Cardiac muscle cell (in vitro differentiated cells and primary cell): ENCODE data around the gene COL23A1. TPM values are rescaled to one million over a fixed set of nuclear protein-coding genes. Genes with fewer than 3 reads are reported as not detected.

ENCODE experiments used
- DNase-seq, 2 donors: peaks; one replicate each; pipeline versions ENCODE4 v3.0.0 to v3.0.0-alpha.2; 2010 to 2017; ENCODE audit warnings: low read depth in 1 of 2, low spot score in 1 of 2
- H3K27ac ChIP-seq: fragments of 200-600 bp; sonication (generic); 2 replicates; pipeline ENCODE4 v1.5.1; 2016
- H3K27me3 ChIP-seq: fragments of 200-600 bp; sonication (generic); 2 replicates; pipeline ENCODE4 v1.6.0; 2016; ENCODE audit warnings: control low read depth
- H3K36me3 ChIP-seq: fragments of 200-600 bp; sonication (generic); 2 replicates; pipeline ENCODE4 v1.5.1; 2016; ENCODE audit warnings: control low read depth
- H3K4me1 ChIP-seq: fragments of 200-600 bp; sonication (generic); 2 replicates; pipeline ENCODE4 v1.8.1; 2017; ENCODE audit warnings: low read depth, mild to moderate bottlenecking, mixed run types
- H3K4me3 ChIP-seq: fragments of 200-600 bp; sonication (generic); 2 replicates; pipeline ENCODE4 v1.5.1; 2016; ENCODE audit warnings: mild to moderate bottlenecking
- H3K9me3 ChIP-seq: fragments of 200-600 bp; sonication (generic); 2 replicates; pipeline ENCODE4 v1.5.1; 2017; ENCODE audit warnings: low read depth, mild to moderate bottlenecking, control low read depth
- polyA plus RNA-seq: library from polyadenylated mRNA; unstranded; fragments of >200 nt; fragmentation: Nextera tagmentation; extraction: Ambion mirVana; gene quantifications from 2 replicates; pipeline ENCODE4 v1.2.1, GENCODE V29; 2016
- total RNA-seq: library from RNA; depleted of rRNA; stranded (reverse); fragments of >200 nt; gene quantifications from 2 replicates; pipeline ENCODE4 v1.2.3, GENCODE V29; 2016
- TF ChIP-seq, protein P1 (sequence below): IDR thresholded peaks from 2 replicates; pipeline ENCODE4 v1.5.1; 2012; ENCODE audit warnings: low read depth, mild to moderate bottlenecking, low read length

COL23A1 gene
- total and polyA plus RNA-seq, 2 experiments from 2014 or later: 28.9 to 43.0 TPM

DNA sequence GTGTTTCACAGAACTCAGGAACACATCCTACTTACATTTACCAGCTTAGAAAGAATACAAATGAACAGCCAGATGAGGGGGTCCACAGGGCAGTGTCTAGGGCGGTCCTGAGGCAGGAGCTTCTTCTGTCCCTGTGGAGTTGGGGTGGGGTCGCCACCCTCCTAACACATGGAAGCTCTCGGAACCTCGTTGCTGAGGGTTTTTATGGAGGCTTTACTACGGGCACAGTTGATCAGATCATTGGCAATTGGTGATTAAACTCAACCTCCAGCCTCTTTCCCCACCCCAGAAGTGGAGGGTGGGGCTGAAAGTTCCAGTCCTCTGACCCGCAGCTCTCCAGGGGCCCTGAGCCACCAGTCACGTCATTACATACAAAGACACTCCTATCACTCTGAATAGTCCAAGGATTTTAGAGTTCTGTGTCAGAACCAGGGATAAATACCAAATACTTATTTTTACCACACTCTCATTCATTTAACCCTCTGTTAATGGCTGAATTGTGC, 156.9 kb downstream of the COL23A1 start:
- TF ChIP-seq, protein P1, sequence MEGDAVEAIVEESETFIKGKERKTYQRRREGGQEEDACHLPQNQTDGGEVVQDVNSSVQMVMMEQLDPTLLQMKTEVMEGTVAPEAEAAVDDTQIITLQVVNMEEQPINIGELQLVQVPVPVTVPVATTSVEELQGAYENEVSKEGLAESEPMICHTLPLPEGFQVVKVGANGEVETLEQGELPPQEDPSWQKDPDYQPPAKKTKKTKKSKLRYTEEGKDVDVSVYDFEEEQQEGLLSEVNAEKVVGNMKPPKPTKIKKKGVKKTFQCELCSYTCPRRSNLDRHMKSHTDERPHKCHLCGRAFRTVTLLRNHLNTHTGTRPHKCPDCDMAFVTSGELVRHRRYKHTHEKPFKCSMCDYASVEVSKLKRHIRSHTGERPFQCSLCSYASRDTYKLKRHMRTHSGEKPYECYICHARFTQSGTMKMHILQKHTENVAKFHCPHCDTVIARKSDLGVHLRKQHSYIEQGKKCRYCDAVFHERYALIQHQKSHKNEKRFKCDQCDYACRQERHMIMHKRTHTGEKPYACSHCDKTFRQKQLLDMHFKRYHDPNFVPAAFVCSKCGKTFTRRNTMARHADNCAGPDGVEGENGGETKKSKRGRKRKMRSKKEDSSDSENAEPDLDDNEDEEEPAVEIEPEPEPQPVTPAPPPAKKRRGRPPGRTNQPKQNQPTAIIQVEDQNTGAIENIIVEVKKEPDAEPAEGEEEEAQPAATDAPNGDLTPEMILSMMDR: no peak
- H3K27ac ChIP-seq: no peak overlapping the region
- no peak overlapping the region for H3K4me3 ChIP-seq
- H3K27me3 ChIP-seq: no peaks in the 10 kb centered on the region
- H3K4me1 ChIP-seq: peaks cover 6% of the 10 kb centered on the region
- DNase-seq: no peak
- H3K36me3 ChIP-seq: no peaks in the 10 kb centered on the region
- no peaks in the 10 kb centered on the region for H3K9me3 ChIP-seq

DNA sequence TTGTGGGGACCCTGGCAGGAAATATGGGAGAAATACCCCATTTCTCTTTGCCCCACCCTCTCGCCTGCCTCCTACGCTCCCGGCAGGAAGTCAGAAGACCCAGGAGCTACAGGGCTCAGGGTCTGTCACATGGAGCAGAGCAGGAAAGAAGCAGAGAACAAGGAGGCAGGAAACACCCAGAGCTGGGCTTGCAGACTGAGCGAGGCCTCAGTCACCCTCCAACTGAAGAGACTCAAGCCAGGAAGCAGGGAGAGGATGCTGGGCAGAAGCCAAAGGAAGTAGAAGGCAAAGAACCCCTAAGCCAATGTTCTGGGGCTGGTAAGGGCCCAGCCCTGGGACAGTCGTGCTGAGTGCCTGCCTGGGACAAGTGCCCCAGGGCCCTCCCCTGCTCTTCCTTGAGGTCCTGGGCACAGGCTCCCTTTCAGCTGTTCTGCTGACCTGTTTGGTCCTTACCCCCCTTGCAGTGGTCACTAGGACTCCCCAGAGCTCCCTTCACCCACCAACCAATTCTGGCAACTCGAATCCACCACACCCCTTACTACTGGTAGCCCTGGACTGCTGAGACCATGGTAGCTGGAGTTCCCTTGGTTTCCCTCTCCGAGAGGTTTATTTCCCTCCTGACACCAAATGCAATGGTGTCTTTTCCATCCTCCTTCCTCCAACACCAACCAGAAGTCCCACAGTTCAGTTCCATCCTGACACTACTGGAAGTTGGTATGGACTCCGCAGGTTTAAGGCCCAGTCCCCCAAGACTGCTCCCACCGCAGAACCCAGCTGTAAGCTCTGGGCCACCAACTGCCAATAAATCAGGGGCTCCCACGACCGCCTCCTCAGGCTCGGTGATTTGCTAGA, 157.5 kb downstream of the COL23A1 start:
- no peaks in the 10 kb centered on the region for H3K27me3 ChIP-seq
- H3K27ac ChIP-seq: no peak overlapping the region
- no peaks in the 10 kb centered on the region for H3K9me3 ChIP-seq
- TF ChIP-seq, protein P1: no peak
- no peak for DNase-seq
- H3K4me3 ChIP-seq: no peak overlapping the region
- H3K4me1 ChIP-seq: peaks cover 11% of the 10 kb centered on the region
- H3K36me3 ChIP-seq: no peaks in the 10 kb centered on the region

DNA sequence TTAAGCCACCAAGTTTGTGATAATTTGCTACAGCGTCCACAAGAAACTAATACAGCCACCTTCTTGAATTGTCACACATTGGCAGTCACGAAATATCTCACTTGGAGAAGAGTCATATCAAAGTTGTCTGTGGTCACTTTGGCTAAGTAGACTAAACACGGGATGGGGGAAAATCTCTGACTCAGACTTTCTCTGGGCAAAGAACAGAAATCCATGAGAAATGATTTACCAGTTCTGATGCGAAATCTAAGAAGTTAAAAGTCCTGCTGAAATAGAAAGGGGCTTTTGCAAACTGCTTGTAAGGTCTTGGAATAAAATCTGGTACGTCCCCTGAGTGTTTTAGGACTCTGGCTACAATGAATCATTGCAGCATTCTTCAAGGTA, 158.4 kb downstream of the COL23A1 start:
- H3K9me3 ChIP-seq: no peaks in the 10 kb centered on the region
- DNase-seq: no peak
- H3K27me3 ChIP-seq: no peaks in the 10 kb centered on the region
- TF ChIP-seq, protein P1: no peak
- H3K36me3 ChIP-seq: no peaks in the 10 kb centered on the region
- no peak overlapping the region for H3K4me3 ChIP-seq
- no peak overlapping the region for H3K27ac ChIP-seq
- H3K4me1 ChIP-seq: peaks cover 11% of the 10 kb centered on the region

DNA sequence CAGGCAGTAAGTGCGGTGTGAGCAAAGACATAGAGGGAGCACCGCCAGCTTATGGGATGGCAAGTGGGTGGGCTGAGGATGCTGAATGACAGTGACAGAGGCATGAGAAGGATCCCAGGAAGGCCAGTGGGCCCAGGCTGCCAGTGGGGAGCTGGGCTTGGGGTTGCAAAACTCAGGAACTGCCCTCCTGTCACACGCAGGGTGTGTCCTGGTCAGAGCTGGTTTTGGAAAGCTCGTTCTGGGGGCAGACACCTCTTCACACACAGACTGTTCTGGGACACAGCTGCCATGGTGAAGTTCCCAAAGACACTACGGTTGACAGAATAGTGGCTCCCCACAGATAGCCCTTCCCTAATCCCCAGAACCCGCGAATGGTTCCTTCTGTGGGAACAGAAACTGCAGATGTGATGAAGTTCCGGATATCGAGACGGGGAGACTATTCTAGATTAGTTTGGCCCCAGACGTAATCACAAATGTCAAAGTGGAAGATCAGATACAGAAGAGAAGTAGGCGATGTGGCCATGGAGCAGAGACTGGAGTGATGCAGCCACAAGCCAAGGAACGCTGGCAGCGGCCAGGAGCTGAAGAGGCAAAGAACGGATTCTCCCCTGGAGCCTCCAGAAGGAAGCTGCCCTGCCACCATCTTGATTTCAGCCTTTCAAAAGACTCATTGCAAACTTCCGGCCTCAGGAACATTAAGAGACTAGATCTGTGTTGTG, 159.0 kb downstream of the COL23A1 start:
- no peak overlapping the region for H3K4me3 ChIP-seq
- H3K27me3 ChIP-seq: no peaks in the 10 kb centered on the region
- TF ChIP-seq, protein P1: no peak
- DNase-seq: no peak
- no peak overlapping the region for H3K27ac ChIP-seq
- H3K9me3 ChIP-seq: no peaks in the 10 kb centered on the region
- no peaks in the 10 kb centered on the region for H3K36me3 ChIP-seq
- H3K4me1 ChIP-seq: peaks cover 11% of the 10 kb centered on the region

DNA sequence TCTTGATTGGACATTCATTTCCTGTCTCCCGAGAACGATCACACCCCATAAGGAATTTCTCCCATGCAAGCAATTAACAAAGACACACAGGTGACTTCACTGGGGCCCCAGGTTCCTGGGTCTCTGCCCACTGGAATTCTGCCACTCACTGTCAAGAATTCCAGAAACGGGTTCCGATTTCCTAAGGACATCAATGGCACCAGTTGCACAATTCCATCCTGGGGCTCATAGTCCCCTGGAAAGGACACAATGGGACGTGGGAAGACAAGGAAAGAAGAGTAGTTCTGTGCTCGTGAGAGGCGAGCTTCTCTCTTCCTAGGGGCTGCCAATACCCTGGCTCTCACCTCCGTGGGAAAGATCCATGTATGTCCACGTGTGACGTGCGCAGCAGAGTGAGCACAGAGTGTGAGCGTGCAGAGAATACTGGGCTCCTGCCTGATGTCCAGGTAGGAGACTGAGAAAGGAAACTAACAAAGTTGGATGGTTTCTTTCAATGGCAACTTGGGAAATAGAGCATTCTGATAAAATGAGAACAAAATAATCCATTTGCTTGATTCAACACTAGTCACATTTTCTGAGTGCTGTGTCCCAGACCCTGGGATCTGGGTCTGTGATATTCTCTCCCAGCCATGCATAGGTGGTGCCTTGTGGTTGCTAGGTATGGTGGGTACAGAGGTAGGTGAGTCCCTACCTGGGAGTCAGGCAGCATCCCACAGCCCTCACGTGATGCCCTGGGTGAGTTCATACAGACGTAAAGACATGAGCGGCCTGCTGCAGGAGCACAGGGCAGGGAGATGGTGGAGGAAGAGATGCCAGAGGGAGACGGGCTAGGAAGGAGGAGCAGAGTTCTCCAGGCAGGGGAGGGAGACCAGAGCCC, 159.8 kb downstream of the COL23A1 start:
- Histone ChIP-seq H3K4me3 (no peak overlapping the region), H3K9me3 (no peaks in the 10 kb centered on the region), H3K4me1 (peaks cover 11% of the 10 kb centered on the region), H3K27ac (no peak overlapping the region), H3K27me3 (no peaks in the 10 kb centered on the region), H3K36me3 (no peaks in the 10 kb centered on the region)
- TF ChIP-seq, protein P1: no peak
- no peak for DNase-seq
